ENCODE measurements around the gene RPS19. TPM values are rescaled to one million over a fixed set of nuclear protein-coding genes. Genes with fewer than 3 reads are reported as not detected.

Gene RPS19
- total RNA-seq, 1 experiment from 2014 or later, result 1,349 TPM

DNA sequence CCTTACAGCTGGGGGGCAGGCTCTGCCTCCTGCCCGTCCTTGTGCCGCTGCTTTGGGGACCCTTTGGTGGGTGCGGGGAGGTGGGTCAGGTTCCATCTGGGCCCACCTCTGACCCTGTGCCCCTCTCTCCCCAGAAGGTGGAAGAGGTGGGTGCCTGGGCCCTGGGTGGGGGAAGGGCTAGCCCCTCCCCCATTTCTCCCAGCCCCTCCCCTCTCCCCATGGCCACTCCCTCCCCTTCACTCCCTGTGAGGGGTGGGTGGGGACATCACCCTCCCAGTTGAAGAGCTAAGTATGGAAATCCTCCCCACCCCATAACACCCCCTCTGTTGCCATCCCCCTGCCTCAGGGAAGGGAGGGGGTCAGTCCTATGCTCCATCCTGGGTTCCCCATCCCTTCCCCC is 37.1 kb downstream of the RPS19 start:
- TF ChIP-seq POLR2AphosphoS5 (IDR thresholded peaks at IDR 0.05; ENCODE audit: low read depth, low read length) (no peak), SIN3A (IDR thresholded peaks at IDR 0.05; ENCODE audit: borderline replicate concordance, insufficient read depth, low read depth, low read length) (no peak), TCF7L2 (IDR thresholded peaks at IDR 0.05; ENCODE audit: low read depth, low read length) (no peak)
- TF ChIP-seq, protein P1, sequence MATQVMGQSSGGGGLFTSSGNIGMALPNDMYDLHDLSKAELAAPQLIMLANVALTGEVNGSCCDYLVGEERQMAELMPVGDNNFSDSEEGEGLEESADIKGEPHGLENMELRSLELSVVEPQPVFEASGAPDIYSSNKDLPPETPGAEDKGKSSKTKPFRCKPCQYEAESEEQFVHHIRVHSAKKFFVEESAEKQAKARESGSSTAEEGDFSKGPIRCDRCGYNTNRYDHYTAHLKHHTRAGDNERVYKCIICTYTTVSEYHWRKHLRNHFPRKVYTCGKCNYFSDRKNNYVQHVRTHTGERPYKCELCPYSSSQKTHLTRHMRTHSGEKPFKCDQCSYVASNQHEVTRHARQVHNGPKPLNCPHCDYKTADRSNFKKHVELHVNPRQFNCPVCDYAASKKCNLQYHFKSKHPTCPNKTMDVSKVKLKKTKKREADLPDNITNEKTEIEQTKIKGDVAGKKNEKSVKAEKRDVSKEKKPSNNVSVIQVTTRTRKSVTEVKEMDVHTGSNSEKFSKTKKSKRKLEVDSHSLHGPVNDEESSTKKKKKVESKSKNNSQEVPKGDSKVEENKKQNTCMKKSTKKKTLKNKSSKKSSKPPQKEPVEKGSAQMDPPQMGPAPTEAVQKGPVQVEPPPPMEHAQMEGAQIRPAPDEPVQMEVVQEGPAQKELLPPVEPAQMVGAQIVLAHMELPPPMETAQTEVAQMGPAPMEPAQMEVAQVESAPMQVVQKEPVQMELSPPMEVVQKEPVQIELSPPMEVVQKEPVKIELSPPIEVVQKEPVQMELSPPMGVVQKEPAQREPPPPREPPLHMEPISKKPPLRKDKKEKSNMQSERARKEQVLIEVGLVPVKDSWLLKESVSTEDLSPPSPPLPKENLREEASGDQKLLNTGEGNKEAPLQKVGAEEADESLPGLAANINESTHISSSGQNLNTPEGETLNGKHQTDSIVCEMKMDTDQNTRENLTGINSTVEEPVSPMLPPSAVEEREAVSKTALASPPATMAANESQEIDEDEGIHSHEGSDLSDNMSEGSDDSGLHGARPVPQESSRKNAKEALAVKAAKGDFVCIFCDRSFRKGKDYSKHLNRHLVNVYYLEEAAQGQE (IDR thresholded peaks at IDR 0.05; ENCODE audit: insufficient read depth in 1 of 2, low read depth in 2 of 2, low read length in 1 of 2), result no peak
- TF ChIP-seq, protein P2, sequence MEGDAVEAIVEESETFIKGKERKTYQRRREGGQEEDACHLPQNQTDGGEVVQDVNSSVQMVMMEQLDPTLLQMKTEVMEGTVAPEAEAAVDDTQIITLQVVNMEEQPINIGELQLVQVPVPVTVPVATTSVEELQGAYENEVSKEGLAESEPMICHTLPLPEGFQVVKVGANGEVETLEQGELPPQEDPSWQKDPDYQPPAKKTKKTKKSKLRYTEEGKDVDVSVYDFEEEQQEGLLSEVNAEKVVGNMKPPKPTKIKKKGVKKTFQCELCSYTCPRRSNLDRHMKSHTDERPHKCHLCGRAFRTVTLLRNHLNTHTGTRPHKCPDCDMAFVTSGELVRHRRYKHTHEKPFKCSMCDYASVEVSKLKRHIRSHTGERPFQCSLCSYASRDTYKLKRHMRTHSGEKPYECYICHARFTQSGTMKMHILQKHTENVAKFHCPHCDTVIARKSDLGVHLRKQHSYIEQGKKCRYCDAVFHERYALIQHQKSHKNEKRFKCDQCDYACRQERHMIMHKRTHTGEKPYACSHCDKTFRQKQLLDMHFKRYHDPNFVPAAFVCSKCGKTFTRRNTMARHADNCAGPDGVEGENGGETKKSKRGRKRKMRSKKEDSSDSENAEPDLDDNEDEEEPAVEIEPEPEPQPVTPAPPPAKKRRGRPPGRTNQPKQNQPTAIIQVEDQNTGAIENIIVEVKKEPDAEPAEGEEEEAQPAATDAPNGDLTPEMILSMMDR (IDR thresholded peaks at IDR 0.05), result no peak
- intact Hi-C loops (cut with micrococcal nuclease; ENCODE audit: unreplicated experiment), result no loop called here
- in situ Hi-C loops (cut with HindIII; ENCODE audit: low pct_unique_long_range_greater_than_20kb, low sequenced_read_pairs), result no loop called here
- Histone ChIP-seq H3K9me3 (ENCODE audit: control insufficient read depth, insufficient read depth, low read depth, low read length) (no peaks in the 10 kb centered on the region), H3K27ac (ENCODE audit: low read length) (no peak overlapping the region), H3K4me3 (ENCODE audit: low read depth in 2 of 2, low read length in 2 of 2) (no peak overlapping the region), H3K4me1 (ENCODE audit: control insufficient read depth, insufficient read depth, low read length) (no peaks in the 10 kb centered on the region; the same call in 1 of the 2 replicates), H3K36me3 (ENCODE audit: control insufficient read depth, insufficient read depth, low read length) (no peaks in the 10 kb centered on the region), H3K27me3 (ENCODE audit: control insufficient read depth, insufficient read depth, low read length) (no peaks in the 10 kb centered on the region)
- ATAC-seq (no peak), DNase-seq (ENCODE audit: low read depth, low spot score) (no peak)
- POLR2A ChIA-PET, result no interaction called here
- CTCF ChIA-PET, result no interaction called here
- BruUV-seq (replicated peaks), result no TSS peak

DNA sequence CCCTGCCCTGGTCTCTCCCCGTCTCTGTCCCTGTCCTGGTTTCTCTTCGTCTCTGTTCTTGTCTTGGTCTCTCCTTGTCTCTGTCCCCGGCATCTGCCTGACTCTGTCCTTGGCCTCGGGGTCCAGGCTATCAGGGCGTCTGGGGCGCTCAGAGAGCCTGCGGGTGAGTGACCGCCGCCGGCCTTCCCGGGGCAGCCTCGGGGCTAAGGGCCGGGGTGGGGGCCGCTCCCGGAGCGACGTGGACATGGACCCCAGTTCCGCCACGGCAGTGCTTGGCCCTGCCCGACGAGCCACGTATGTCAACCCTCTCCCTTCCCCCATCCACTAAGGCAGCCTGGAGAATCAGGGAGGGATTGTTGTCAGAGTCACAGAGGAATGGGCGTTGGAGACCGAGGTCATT is 37.8 kb downstream of the RPS19 start:
- BruUV-seq (replicated peaks), result TSS peak; percentile 70
- no peak for ATAC-seq
- no peak for DNase-seq (ENCODE audit: low read depth, low spot score)
- intact Hi-C loops (cut with micrococcal nuclease; ENCODE audit: unreplicated experiment), result no loop called here
- POLR2A ChIA-PET, result no interaction called here
- no peaks in the 10 kb centered on the region for H3K9me3 ChIP-seq (ENCODE audit: control insufficient read depth, insufficient read depth, low read depth, low read length)
- no peaks in the 10 kb centered on the region; the same call in 1 of the 2 replicates for H3K36me3 ChIP-seq (ENCODE audit: control insufficient read depth, insufficient read depth, low read length)
- no peak for TF ChIP-seq POLR2AphosphoS5 (IDR thresholded peaks at IDR 0.05; ENCODE audit: low read depth, low read length)
- TF ChIP-seq, protein P2 (IDR thresholded peaks at IDR 0.05), result no peak
- no peak for TF ChIP-seq SIN3A (IDR thresholded peaks at IDR 0.05; ENCODE audit: borderline replicate concordance, insufficient read depth, low read depth, low read length)
- TF ChIP-seq, protein P1 (IDR thresholded peaks at IDR 0.05; ENCODE audit: insufficient read depth in 1 of 2, low read depth in 2 of 2, low read length in 1 of 2), result no peak
- TF ChIP-seq TCF7L2 (IDR thresholded peaks at IDR 0.05; ENCODE audit: low read depth, low read length), result no peak
- in situ Hi-C loops (cut with HindIII; ENCODE audit: low pct_unique_long_range_greater_than_20kb, low sequenced_read_pairs), result no loop called here
- H3K27me3 ChIP-seq (ENCODE audit: control insufficient read depth, insufficient read depth, low read length), result no peaks in the 10 kb centered on the region
- no peaks in the 10 kb centered on the region; the same call in 1 of the 2 replicates for H3K4me1 ChIP-seq (ENCODE audit: control insufficient read depth, insufficient read depth, low read length)
- no peak overlapping the region for H3K27ac ChIP-seq (ENCODE audit: low read length)
- H3K4me3 ChIP-seq (ENCODE audit: low read depth in 2 of 2, low read length in 2 of 2), result no peak overlapping the region
- CTCF ChIA-PET, result no interaction called here
